Measurements from ENCODE around the gene ZNF609.

GRCh38 chr15:64456634-64457108, 3.7 kb upstream of the ZNF609 start:
- TF ChIP-seq CTCF (IDR thresholded peaks at IDR 0.05) (no peak), POLR2A (IDR thresholded peaks at IDR 0.05) (no peak)

Measured in body of pancreas (tissue), 4 donors.